Eye (tissue), 1 donor: ENCODE results near the gene PHLPP2.
"Not testable (repeated sequence)": the region's sequence is repeated elsewhere in the genome, so short reads cannot be mapped to it uniquely, and the experiment has no call there.

Source experiments
- DNase-seq: peaks from one replicate; pipeline ENCODE4 v3.0.0-alpha.2; 2015

The PHLPP2 gene

GRCh38 chr16:71618429-71618828 lies 106.1 kb downstream of the PHLPP2 start:
- DNase-seq: no peak

DNA sequence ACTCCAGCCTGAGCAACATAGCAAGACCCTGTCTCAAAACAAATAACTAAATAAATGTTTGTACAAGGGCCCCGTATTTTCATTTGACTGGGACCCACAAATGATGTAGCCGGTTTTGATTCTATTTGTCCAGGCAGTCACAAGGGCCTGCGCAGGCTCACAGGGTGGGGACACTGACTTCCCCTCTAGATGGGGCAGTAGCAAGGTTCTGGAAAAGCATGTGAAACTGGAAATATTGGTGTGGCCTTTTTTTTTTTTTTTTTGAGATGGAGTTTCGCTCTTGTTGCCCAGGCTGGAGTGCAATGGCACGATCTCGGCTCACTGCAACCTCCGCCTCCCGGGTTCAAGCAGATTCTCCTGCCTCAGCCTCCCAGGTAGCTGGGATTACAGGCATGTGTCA lies 109.5 kb downstream of the PHLPP2 start:
- DNase-seq: not testable (repeated sequence)

DNA sequence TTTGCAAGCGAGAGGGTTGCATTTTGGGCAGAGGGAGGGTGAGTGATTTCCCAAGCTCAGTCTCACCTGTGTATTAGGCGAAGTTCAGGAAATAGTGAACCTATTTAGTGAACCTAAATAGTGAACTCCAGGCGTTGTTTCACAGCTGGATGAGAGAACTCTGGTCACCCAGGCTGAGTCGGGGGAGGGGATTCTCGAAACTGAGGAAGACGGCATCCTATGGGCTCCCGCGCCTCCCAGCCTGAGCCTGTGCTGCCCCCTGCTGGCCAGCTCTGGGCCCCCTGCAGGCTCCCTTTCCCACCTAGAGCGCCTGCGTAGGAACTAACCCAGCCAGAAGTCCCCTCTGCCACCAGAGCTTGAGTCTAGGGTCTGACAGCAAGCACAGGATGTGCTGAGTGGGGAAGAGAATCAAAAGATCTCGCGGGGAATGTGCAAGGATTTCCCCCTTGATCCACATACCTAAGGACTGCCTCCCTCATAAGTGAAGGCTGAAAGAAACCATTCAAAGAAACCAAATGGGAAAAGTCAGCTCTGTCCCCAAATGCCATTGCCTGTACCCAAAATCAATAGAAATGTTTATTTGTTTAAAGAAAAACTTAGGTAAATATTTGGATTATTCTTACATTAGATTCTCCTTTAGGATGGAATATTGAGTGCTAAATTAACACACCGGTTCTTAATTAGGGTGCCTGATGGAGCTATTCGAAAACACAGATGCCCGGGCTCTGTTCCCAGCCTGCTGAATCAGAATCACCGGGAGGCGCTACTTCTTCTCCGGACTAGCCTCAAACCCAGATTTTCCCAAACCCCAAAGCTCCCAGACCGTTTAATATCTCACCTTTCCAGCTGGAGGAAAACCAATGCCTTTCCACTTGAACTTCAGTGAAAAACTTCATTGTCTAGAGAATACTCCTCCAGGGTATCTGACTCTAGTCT lies 113.3 kb downstream of the PHLPP2 start:
- peak; percentile 84 for DNase-seq

DNA sequence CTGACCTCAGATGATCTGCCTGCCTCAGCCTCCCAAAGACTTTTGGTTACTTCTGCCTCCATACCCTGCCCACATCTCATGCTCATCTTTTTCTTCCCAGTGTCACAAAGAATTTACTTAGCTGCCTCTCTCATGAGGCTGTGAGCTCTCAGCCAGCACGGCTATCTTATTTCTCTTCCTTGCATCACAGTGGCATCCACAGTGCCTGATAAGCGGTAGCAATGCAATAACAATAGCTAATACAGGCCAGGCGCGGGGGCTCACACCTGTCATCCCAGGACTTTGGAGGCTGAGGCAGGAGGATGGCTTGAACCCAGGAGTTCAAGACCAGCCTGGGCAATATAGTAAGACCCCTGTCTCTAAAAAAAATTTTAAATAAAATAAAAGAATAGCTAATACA lies 114.1 kb downstream of the PHLPP2 start:
- DNase-seq: no peak

DNA sequence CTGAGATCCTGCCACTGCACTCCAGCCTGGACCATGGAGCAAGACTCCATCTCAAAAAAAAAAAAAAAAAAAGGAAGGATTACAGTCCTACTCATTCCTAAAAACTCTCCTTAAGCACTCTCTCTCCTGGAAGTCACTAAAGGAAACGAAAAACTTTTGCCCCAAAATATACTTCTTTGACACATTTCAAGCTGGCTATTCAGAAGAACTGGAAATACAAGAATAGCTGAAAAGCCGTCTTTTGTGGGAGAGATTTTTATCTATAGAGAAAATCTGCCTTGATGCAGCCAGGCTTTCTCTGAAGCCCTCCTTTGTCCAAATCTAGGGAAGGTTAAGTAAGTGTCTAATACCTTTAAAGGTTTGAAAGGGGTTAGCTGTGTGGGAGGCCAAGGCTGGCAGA lies 115.4 kb downstream of the PHLPP2 start:
- DNase-seq: no peak

DNA sequence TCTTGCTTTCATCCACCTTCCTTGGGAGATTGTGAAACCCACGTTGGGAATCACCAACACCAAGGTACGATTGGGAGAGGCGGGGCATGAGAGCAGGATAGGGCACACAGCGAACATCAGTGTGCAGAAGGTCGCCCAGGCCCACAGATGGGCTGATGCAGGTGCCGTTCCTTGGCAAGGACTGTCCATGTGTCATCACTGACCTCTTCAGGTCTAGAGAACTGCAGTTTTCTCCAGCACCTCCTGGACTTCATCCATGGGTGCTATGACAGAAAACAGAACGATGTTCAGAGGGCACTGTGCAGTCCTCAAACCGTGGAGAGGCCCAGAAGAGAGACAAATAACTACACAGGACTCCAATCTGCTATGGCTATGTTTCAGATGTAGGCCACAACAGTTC lies 123.7 kb downstream of the PHLPP2 start:
- DNase-seq: no peak

DNA sequence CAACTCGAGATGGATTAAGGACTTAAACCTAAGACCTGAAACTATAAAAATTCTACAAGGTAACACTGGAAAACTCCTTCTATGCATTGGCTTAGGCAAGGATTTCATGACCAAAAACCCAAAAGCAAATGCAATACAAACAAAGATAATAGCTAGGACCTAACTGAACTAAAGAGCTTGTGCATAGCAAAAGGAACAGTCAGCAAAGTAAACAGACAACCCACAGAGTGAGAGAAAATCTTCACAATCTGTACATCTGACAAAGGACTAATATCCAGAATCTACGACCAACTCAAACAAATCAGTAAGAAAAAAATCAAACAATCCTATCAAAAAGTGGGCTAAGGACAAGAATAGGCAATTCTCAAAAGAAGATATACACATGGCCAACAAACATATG lies 126.1 kb downstream of the PHLPP2 start:
- not testable (repeated sequence) for DNase-seq

GRCh38 chr16:71595340-71595826 lies 129.1 kb downstream of the PHLPP2 start:
- not testable (repeated sequence) for DNase-seq
